ENCODE measurements around the gene CARD11.

GRCh38 chr7:2872296-2872874 lies 171.3 kb downstream of the CARD11 start:
- TF ChIP-seq CTCF (IDR thresholded peaks at IDR 0.05) (no peak), POLR2A (IDR thresholded peaks at IDR 0.05) (no peak)

Measured in right lobe of liver (tissue), 4 donors.